Glutamatergic neuron (in vitro differentiated cells): ENCODE data around the gene SOX5. TPM values are rescaled to one million over a fixed set of nuclear protein-coding genes. Genes with fewer than 3 reads are reported as not detected.

ENCODE experiments used
- DNase-seq: peaks from one replicate; pipeline ENCODE4 v3.0.0; 2022
- H3K27ac Mint-ChIP-seq: one replicate; pipeline ENCODE4 v1.8.0; 2020; ENCODE audit warnings: mild to moderate bottlenecking, mixed read lengths, inconsistent platforms; ENCODE audit not compliant: unreplicated experiment
- H3K27me3 Mint-ChIP-seq: one replicate; pipeline ENCODE4 v1.8.0; 2020; ENCODE audit warnings: mild to moderate bottlenecking, moderate library complexity, mixed read lengths, inconsistent platforms; ENCODE audit not compliant: unreplicated experiment
- H3K36me3 Mint-ChIP-seq: one replicate; pipeline ENCODE4 v1.8.0; 2020; ENCODE audit warnings: mild to moderate bottlenecking, mixed read lengths, inconsistent platforms; ENCODE audit not compliant: unreplicated experiment
- H3K4me1 Mint-ChIP-seq: one replicate; pipeline ENCODE4 v1.8.0; 2020; ENCODE audit warnings: mild to moderate bottlenecking, low read depth, mixed read lengths, inconsistent platforms; ENCODE audit not compliant: unreplicated experiment
- H3K4me3 Mint-ChIP-seq: one replicate; pipeline ENCODE4 v1.8.0; 2020; ENCODE audit warnings: mild to moderate bottlenecking, mixed read lengths, inconsistent platforms; ENCODE audit not compliant: unreplicated experiment
- H3K9me3 Mint-ChIP-seq: one replicate; pipeline ENCODE4 v1.8.0; 2020; ENCODE audit warnings: mild to moderate bottlenecking, moderate library complexity, mixed read lengths, inconsistent platforms; ENCODE audit not compliant: unreplicated experiment
- CTCF ChIP-seq: fragments of 200-600 bp; sonication (generic); IDR thresholded peaks from one replicate; pipeline ENCODE4 v1.5.0; 2021; ENCODE audit not compliant: partially characterized antibody, unreplicated experiment
- total RNA-seq: library from RNA; stranded (reverse); fragmentation: NEBNext Ultra II Directional; extraction: Animal tissue kit (Norgen Biotek cat#: 25700); gene quantifications from one replicate; pipeline ENCODE4 v1.2.1, GENCODE V29; 2021; ENCODE audit not compliant: unreplicated experiment

SOX5 gene
- total RNA-seq, 1 donor from 2014 or later, result 118 TPM

DNA sequence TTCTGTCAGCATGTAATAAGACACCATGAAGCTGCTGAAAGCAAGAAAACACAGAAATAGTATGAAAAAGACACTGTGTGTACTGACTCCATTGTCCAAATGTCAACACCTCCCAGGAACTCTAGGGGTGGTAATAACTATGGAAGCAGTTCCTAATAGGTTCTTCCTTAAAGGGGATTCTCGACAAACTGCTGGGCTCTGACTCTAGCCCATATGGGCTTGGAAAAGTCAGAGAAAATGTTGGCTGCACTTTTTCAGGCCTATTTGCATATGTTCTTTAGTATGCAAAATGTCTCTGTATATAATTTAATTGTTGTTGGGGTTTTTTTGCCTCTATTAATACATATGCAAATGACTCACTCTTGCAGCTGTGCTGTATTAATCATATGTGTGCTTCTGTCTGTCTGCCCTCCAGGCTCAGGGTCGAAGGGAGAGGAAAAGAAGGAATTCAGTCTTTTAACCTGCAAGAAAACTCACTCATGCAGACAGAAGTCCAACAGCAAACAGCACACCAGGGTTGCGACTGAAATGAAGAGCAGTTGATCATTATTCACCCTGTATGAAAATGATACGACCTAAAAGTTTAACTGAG lies 317.6 kb downstream of the SOX5 start:
- no peaks in the 10 kb centered on the region for H3K36me3 Mint-ChIP-seq
- no peaks in the 10 kb centered on the region for H3K9me3 Mint-ChIP-seq
- H3K27ac Mint-ChIP-seq, result peak overlapping the region; percentile 79
- no peak overlapping the region for H3K4me3 Mint-ChIP-seq
- peaks cover 2% of the 10 kb centered on the region for H3K27me3 Mint-ChIP-seq
- no peak for TF ChIP-seq CTCF
- DNase-seq, result no peak
- peaks cover 12% of the 10 kb centered on the region for H3K4me1 Mint-ChIP-seq

DNA sequence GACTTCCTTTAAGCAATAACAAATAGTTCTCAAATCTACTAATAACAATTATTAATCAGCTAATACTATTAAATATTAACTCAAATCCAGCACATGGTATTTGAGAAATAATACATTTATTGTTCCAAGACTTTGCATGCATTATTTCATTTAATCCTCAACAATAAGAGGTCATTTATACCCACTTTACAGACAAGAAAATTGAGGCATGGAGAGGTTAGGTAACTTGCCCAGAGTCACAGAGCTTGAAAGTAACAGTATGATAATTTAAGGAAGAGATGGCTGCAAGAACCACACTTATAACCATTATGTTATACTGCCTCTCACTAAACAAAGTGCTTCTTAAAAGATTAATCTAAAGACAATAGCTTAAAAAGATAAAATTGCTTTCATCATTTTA lies 318.9 kb downstream of the SOX5 start:
- Mint-ChIP-seq H3K36me3 (no peaks in the 10 kb centered on the region), H3K4me3 (no peak overlapping the region), H3K9me3 (peaks cover 2% of the 10 kb centered on the region), H3K27ac (no peak overlapping the region), H3K27me3 (peaks cover 2% of the 10 kb centered on the region), H3K4me1 (peaks cover 9% of the 10 kb centered on the region)
- no peak for DNase-seq
- no peak for TF ChIP-seq CTCF

DNA sequence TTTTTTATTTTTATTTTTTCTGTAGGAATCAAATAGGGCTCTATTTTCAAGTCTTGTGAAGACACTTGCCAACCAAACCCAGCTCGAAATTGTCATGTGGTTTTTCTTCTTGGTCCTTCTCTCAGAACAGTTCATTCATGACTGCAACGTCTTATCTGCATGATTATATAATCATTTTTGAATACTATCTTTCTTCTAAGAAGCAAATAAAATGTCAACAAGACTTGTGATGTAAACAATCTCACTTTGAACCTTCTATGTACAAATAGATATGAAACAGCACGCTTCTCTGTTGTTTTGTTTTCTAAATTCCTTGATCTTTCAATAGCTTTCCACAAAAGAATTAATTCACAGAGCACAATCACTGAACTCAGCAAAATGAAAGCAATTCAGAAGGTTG lies 320.7 kb downstream of the SOX5 start:
- no peak for TF ChIP-seq CTCF
- peaks cover 2% of the 10 kb centered on the region for H3K27me3 Mint-ChIP-seq
- H3K36me3 Mint-ChIP-seq, result no peaks in the 10 kb centered on the region
- no peak overlapping the region for H3K27ac Mint-ChIP-seq
- peaks cover 5% of the 10 kb centered on the region for H3K4me1 Mint-ChIP-seq
- H3K9me3 Mint-ChIP-seq, result peaks cover 2% of the 10 kb centered on the region
- no peak for DNase-seq
- H3K4me3 Mint-ChIP-seq, result no peak overlapping the region

DNA sequence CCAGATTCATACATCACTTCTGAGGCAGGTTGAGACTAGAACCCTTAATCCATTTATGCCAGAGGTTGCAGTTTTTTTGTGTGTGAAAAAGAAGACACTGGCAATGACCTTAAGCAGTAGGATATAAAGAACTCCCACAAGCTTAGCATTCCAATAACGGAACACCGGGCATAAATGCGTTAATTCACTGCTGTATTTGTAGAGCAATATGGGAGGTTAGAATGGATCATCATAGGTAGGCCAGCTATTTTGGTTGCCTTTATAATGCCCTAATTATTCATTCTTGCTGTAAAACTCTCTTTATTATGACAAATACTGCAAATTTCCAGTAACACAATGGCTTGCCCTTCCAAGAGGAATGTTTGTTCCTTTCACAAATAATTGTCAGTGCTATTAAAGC lies 322.7 kb downstream of the SOX5 start:
- Mint-ChIP-seq H3K27me3 (no peaks in the 10 kb centered on the region), H3K4me1 (no peaks in the 10 kb centered on the region), H3K27ac (no peak overlapping the region), H3K36me3 (no peaks in the 10 kb centered on the region), H3K4me3 (no peak overlapping the region), H3K9me3 (peaks cover 2% of the 10 kb centered on the region)
- no peak for TF ChIP-seq CTCF
- no peak for DNase-seq

- TF ChIP-seq CTCF, result no peak
- Mint-ChIP-seq H3K36me3 (no peaks in the 10 kb centered on the region), H3K4me3 (no peak overlapping the region), H3K4me1 (peaks cover 22% of the 10 kb centered on the region), H3K27me3 (peaks cover 3% of the 10 kb centered on the region), H3K9me3 (peaks cover 8% of the 10 kb centered on the region), H3K27ac (no peak overlapping the region)
- DNase-seq, result no peak
These were observed 327.6 kb downstream of the SOX5 start for GRCh38 chr12:23621900-23622299.
